ENCODE results near the gene CCL25.

Gene CCL25

GRCh38 chr19:8046569-8047165, 5.9 kb upstream of the CCL25 start:
- DNase-seq, result no peak

DNA sequence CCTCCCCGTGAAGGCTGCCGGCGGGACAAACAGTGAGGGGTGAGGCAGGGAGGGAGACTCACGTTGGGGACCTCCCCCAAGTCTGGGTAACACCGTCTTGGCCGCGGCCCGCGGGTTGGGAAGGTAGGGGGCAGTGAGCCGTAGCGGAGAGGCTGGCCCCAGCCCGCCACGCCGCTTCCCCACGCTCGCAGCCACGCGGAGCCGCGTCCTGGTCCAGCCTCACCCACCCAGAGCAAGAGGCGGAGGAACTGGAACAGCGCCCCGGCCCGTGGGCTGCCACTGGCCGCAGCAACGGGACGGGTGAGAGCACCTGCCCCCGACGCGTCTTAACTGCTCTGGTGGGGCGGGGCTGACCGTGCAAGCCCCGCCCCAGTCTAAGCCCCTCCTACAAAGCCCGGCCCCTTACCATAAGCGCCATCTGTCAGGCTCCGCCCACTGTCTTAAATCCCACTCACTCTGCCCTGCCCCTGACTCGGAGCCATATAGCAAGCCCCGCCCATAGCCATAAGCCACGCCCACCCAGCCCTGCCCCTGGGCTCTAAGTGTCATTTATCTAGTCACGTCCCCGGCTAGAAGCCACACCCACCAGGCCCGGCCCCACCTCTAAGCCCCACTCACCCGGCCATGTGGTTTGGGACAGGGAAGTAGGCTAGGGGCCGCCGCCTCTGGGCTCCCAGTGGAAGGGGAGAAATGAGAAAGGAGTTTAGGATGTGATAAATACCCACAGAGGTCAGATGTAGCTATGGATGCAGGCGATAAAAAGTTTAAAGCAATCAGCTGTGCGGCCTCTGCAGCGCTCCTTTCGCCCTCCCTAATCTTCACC, 2.1 kb upstream of the CCL25 start:
- peak; percentile 82 for DNase-seq

DNA sequence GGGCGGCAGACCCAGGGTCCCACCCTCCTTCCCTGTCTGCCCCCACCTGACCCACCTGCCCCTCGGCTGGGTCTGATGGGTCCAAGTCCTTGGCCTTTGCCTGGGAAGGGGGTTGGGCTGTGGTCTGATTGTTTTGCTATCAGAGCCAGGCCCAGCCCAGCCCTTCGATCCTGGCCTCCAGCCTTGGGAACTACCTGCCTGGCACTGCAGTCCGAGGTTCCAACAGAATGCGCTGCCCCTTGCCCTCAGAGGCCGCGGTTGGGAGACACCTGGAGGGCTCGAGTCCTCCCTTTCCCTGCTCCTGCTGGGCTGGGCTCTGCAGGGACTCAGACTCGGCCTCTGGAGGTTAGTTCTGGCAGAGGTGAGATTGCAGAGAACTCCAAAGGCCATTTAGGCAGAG, 1.6 kb downstream of the CCL25 start:
- no peak for DNase-seq

DNA sequence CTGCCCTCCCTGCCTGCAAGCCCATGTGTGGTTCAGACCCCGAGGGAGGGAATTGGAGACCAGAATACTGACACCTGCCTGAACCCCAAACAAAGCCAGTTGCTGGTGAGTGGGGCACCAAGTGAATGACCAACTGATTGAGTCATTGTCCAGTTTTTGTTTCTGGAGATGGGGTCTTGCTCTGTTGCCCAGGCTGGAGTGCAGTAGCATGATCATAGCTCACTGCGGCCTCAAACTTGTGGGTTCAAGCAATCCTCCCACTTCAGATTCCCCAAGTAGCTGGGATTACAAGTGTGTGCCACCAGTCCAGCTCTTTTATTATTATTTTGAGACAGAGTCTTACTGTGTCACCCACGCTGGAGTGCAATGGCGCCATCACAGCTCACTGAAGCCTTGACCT, 4.0 kb downstream of the CCL25 start:
- DNase-seq, result no peak

DNA sequence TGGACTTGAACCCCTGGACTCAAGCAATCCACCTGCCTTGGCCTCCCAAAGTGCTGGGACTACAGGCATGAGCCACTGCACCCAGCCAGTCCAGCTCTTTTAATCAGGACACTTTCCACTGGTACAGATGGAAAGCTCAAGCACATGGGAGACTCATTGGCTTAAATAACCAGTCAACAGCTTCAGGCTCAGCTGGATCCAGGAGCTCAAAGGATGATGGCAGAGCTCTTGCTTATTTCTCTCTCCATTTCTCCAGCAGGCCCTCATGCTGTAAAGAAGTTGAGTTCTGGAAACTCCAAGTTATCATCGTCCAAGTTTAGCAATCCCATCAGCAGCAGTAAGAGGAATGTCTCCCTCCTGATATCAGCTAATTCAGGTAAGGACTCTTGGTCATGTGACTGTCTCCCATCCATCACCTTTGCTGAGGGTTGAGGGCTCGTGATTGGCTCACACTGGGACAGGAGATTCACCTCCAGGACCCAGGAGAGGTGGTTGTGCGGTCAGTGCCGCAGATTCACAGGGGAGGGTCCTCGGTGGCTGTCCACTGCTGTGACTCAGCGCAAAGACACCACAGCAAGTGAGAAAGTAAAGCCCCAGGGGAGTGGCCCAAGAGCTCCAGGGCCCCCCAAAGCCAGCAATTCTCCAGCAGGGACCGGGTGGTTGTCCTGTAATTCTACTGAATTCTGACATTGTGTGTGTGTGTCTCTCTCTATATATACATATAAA, 5.1 kb downstream of the CCL25 start:
- no peak for DNase-seq

- no peak for DNase-seq
Measured at GRCh38 chr19:8064911-8065874, 12.6 kb downstream of the CCL25 start.

- no peak for DNase-seq
Measured at GRCh38 chr19:8065875-8066261, 13.3 kb downstream of the CCL25 start.

GRCh38 chr19:8069096-8069973, 16.8 kb downstream of the CCL25 start:
- no peak for DNase-seq

DNA sequence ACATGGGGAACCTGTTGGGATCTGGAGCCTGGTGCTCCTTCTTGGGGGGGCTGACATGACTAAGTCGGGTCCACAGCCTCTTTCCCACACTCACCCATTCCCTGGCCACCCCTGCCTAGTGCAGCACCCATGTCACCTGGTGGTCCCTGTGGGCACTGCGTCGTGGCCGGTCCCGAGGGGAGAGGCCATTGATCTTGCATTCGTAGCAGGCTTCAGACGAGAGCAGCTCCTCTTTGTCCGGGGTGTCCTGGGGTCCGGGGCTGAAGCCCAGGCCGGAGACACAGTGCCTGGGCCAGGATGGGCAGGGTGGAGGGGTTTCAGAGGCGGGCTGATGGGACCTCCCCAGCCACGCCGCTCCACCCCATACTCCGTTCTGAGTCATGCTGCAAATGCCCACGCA, 19.4 kb downstream of the CCL25 start:
- no peak for DNase-seq

DNA sequence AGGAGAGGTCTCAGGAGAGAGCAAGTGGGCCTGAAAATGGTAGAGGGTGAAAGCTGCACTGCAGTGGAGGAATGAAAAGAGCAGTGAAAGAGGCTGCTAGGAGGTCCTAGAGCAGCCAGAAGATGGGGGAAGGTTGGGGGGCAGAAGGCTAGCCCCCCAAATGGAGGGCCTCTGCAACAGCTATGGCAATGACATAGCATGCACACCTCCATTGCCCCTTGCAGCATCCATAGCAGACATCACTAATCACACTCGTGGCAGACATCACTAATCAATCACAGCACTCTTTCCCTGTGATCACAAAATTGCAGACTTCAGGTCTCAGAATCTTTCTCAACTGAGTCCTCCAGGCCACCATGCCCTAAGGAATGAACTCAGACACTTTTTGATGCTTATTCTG, 21.9 kb downstream of the CCL25 start:
- DNase-seq, result no peak

- no peak for DNase-seq
Measured at GRCh38 chr19:8075158-8076074, 22.9 kb downstream of the CCL25 start.

DNA sequence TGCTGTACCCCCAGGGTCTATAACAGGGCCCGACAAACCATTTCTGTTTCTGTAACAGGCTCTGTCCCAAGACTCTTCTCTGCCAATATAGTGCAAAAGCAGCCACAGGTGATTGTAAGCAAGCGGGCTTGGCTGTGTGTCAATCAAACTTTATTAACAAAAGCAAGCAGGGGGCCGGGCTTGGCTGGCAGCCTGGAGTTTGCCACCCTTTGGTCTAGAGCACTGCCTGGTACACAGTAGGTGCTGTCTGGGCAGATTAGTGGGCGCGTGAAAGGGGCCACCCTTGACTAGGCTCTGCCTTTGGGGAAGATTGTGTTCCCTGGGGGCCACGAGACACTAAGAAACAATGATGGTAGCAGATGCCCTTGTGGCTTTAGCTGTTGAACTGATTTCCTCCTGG, 27.4 kb downstream of the CCL25 start:
- no peak for DNase-seq

- DNase-seq, result no peak
Measured at GRCh38 chr19:8080832-8081231, 28.3 kb downstream of the CCL25 start.

- DNase-seq, result no peak
Measured at GRCh38 chr19:8081569-8082550, 29.3 kb downstream of the CCL25 start.

DNA sequence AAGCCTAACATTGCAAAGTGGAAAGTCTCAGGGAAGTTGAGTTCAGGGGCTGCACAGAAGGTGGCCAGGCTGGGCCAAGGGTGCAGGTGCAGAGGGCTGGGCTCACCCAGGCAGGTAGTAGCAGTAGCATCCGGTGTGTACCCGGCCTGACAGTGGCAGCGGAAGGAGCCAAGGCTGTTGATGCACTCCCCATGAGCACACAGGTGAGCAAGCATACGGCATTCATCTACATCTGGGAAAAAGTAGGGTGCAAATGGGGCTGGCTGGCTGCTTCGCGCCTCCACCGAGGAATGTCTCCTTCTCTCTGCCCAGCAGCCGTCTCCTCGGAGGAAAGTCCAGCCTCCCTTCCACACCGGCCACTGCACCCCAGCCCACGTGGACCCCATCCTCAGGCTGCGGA, 30.6 kb downstream of the CCL25 start:
- DNase-seq, result no peak

GRCh38 chr19:8084152-8084551, 31.6 kb downstream of the CCL25 start:
- no peak for DNase-seq

DNA sequence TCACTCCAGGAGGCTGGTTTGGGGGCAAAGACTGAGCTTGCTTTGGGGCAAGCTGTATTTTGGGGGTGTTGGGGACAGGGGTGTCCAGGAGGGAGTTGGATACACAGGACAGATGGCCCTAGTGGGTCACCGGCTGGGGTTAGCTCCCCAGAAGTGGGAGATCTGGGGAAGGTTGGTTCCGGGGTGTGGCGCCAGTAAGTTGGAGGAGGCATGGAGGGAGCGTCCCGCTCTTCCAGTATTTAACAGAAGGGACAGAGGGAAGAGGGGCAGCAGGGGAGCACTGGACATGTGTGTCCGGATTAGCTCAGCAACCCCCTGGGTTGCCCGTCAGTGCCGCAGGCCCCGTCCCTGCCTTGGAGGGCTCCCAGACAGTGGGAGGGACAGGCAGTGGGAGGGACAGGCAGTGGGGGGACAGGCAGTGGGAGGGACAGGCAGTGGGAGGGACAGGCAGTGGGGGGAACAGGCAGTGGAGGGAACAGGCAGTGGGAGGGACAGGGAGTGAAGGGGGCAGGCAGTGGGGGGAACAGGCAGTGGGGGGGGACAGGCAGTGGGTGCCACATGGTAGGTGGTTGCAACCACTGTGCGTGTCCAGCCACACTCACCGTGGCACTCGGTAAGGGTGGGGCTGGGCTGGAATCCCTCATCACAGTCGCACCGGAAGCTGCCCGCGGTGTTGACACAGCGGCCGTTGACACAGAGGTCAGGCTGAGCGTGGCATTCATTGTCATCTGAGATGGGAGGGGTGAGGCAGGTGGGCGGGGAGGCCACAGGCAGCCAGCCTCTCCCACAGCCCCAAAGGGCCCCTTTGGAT, 33.2 kb downstream of the CCL25 start:
- DNase-seq, result no peak

DNA sequence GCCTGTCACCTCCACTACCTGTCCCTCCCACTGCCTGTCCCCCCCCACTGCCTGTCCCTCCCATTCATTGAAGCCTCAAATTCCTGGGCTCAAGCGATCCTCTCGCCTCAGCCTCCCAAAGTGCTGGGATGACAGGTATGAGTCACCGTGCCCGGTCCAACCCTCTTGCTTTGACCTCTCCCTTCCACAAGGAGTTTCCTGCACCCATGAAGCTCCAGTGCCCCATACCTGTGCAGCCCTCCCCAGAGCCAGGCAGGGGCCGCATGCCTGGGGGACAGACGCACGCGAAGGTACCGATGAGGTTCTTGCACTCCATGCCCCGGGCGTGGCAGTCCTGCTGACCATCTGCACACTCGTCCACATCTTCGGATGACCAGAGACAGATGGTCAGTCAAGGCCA, 34.3 kb downstream of the CCL25 start:
- DNase-seq, result no peak

DNA sequence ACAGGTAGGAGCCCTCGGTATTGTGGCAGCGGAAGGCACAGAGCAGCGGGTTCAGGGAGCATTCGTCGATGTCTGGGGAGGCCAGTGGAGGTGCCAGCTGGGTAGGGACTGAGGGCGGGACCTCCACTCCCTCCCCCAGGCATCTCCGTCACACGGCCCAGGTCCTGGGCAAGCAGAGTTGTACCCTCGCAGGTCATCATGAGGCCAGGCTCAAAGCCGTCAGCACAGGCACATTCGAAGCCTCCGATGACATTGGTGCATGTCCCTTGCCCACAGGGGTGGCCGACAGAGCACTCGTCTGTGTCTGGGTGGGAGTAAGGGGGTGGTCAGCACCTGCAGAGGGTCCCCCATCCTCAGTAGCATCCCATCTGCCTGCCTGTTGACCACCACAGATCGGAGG, 35.3 kb downstream of the CCL25 start:
- no peak for DNase-seq

Measured in activated CD4-positive, alpha-beta T cell treated with anti-CD3 and anti-CD28 coated beads, Interleukin-2, amount 50 U/mL, for 1 hour (primary cell).